GM18909 (cell line): Measurements from ENCODE around the gene NTM.

Experiments used
- ATAC-seq: cut with Tn5 transposase; IDR thresholded peaks from one replicate; pipeline ENCODE4 v1.9.1; 2021; ENCODE audit warnings: mild to moderate bottlenecking; ENCODE audit not compliant: unreplicated experiment, poor library complexity

NTM gene

DNA sequence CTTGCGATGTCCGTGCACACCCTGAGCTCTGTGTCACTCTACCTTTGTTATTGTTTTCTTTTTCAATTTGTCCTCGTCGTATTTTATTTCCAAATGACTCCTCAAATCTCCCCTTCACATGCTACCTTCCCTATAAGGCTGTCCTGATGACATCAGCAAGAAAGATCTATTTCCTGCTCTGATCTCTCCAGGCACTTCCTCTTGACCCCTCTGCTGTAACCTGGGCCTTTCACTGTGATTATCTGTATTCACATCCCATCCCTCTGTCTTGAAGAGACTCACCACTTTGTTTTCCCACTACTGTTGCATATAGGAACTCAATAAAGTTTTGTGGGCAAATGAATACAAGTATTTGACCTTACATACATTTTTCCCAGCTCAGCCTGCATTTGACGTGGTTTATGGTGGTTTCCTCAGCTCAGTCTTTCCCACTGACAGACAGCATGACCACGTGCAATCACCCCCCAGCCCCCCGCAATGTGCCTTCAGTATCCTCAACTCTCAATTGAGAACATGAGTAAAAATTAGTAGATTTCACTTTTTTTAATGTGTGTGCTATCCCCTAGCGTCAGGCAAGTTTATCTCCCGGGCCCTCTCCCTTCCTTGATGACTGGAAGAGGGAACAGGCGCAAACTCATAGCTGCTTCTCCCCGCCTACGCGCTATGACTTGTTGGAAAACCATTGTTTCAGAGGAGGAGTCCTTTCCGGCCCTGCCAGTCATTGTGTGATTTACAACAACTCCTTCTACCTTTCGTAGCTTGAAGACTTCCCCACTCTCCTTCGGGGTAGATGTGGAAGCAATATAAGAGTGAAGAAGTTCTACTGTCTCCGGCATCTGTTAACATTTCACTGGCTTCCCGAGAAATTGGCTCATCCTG, 498.5 kb downstream of the NTM start:
- no peak for ATAC-seq

DNA sequence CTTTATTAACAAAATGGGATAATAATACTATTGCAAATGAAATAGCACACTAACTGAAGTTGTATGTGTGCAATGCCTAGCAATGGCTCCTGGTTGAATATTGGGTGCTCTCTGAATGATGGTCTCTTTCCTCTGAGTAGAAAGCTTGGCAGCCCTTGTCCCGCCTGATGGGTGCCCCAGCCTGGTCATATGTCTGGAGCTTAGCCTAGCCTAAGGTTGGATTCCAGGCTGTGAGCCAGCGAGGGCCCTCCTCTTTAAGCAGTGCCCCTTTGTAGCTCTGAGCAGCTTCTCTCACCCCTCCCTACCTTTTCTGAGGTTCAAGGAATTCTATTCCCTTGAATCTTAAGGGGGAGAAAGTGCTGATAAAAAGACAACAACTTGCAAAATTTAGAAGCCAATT, 499.9 kb downstream of the NTM start:
- no peak for ATAC-seq

DNA sequence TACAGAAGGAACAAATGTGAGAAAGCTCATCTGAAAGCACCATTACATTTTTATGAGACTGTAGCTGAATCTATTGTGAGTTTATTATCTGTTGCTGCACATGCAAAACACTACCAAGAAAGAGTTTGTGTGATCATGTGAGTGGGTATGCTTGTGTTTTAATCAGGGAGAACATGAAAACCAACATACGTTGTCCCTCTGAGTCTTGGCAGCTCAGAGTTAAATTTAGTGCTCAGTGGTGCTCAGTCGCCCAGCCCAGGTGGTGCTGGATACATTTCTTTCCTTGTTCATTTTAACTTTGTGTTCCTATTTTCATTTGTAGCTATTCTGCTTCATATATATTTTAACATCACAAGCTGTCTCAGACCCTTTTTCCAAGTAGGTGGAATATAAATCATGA, 500.6 kb downstream of the NTM start:
- no peak for ATAC-seq

DNA sequence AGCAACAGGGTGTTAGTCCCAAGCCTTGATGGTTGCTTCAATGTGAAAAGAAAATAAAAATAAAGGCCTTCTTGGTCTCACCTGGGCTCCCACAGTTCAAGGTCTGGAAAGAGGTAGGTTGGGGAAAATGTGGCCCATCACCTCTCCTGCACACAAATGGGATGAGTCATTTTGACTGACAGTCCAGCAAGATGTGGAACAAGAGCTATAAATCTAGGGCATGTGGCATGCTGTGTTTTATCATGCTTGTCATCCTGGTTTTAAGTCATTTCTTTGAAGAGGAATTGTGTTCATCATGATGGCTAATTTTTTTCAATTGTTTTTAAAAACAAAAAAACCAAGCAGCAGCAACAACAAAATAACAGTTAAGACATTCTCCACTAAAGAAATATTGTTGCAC, 503.7 kb downstream of the NTM start:
- ATAC-seq: no peak

DNA sequence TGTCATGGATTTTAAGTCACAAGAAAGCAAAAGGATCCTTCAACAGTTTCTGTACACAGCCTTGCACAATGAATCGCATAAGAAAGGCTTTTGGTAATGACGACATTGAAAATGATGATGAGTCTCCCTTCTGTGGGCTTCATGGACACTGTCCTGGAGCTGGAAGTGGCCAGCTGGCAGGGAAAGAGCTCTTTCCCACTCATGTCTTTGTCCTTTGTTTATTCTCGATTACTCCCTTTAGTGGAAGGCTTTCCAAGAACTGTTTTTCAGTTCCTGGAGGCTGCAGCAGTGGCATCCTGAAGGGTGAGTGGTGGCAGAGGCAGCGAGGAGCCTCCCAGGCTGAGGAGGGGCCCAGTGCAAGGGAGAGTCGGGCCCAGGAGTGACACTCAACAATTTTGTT, 505.2 kb downstream of the NTM start:
- ATAC-seq: no peak

DNA sequence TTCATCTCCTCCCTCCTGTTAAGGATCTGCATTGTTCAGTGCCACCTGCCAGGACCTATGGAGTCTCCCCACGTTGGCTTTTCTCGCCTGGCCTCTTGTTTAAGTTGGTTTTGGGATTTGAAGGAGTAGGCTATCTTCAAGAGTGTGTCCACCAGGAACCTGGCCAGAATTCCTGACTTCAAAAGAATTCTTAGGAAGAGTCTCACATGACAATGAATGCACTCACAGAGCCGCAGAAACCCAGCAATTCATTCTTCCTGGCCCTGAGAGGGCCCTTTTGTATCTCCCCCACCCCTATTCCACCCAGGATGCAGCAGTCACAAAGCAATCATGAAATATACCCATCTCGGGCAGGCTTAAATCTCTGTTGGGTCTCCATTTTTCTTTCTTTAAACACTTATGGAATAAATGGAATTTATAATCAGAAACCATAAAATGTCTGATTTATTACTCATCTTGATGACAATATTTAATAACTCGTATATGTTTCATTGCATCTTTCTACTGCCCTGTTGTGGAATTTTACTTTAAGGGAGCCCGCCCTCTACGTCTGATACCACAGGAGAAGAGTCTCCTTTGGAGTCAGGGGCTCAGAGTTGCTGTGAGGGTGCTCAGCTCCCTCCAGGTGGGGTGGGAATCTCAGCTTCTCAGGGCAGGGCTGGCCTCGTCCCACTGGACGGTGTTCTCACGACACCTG, 507.0 kb downstream of the NTM start:
- no peak for ATAC-seq

DNA sequence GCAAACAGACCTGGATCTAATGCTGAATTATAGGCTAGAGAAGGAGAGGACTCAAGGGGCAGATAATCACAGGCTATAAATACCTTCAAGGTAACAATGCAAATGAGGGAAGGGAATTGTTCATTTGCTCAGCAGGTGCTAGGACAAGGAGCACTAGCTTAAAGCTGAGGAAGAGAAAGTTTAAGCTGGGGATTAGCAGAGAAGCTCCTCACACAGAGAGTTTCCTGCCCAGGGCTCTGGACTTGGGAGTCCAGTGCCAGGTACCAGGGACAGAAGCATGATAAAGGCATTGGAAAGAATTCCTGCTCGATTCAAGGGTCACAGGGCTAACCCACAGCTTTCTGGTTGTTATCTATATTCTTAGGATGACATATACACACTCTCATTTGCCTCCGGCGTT, 509.9 kb downstream of the NTM start:
- no peak for ATAC-seq

DNA sequence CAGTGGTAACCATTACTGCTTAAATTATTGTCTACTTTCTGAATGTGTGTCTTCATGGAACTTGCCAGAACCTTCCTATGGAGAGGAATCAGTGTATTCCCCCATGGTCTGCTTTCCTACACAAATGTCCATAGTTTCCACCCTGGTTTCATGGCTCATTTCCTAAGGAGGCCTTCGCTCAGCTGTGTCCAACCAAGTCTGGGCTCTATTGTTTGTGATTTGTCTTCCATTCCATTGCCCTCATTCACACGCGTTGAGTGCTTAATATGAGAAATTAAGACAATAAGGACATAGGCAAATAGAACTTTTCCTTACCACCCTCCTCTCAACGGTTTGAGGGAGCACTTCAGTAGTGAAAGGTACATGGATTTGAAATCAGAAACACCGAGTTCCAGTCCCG, 510.6 kb downstream of the NTM start:
- no peak for ATAC-seq

DNA sequence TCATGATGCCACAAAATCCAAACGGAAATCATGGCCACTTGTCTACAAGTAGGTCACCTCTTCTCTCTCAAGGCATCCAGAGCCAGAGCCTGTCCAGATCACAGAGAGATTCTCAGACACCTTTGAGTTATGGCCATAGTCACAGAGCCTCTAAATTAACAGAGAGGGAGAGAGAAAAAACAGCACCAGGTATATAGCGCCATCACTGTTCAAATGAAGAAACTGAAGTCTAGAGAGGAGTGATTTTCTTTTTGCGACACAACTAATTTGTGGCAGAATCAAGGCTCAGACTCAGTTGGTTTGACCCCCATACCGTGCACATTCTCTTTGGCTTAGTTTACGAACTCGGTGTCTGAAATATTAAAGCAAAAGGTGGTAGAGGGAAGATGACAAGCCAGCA, 512.9 kb downstream of the NTM start:
- no peak for ATAC-seq

DNA sequence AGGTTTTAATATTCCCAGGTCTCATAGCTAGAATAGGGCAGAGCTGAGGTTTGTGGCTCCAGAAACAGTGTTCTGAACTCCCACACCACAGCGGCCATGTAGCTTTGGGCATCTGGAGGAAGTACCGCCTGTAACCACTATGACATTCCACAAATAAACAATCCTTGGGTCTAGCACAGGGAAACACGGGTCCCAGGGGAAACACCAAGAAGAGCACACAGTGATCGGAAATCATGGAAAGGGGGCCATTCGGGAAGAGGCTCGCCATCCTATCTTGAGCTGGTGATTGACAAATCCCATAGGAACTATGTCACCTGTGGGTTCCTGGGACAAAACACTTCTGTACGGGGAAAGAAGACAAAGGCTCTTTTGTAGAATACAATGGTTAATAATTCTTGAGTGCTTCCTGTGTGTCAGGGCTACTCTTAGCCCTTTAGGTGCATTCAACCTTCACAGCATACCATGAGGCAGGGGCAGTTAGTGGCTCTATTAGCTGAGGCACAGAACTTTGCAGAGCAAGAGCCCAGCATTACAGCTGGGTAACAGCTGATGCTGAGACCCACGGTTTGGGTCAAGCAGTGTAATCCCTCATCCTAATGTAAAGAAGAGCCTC, 514.2 kb downstream of the NTM start:
- ATAC-seq: peak; percentile 87

DNA sequence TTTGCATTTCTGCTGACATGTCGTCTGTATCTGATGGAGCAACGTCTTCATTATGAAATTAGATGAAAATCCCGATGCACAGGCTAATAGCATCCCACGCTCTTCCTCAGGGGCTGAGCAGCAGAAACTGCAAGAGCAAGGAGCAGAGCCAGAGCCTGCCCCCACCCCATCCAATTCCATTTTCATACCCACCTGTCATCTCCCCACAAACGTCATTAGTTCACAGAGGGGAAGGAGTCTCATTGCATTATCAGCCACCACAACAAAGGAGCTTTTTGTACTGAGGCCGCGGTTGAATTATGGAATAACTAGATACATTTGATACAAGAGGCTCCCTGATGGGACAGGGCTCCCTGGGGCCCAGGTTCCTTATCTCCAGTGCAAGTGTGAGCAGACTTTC, 515.0 kb downstream of the NTM start:
- ATAC-seq: no peak

DNA sequence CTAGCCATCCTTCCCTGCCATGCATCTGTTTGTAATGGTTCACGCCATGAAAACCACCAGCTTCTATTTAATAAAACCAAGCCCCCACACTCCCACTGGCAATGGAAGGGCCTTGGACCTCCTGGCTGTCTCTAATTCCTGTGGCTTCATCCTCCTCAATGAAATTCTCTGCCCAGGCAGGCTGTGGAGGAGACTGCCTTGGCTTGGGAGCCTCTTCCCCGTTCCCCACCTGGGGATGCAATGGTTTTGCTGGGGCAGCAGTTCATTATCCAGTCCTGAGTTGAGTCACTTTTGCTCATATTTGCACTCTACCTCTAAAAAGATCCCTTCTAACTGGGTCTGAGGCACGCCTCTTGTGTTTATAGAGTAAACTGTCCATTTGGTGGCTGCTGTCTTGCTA, 515.8 kb downstream of the NTM start:
- no peak for ATAC-seq

DNA sequence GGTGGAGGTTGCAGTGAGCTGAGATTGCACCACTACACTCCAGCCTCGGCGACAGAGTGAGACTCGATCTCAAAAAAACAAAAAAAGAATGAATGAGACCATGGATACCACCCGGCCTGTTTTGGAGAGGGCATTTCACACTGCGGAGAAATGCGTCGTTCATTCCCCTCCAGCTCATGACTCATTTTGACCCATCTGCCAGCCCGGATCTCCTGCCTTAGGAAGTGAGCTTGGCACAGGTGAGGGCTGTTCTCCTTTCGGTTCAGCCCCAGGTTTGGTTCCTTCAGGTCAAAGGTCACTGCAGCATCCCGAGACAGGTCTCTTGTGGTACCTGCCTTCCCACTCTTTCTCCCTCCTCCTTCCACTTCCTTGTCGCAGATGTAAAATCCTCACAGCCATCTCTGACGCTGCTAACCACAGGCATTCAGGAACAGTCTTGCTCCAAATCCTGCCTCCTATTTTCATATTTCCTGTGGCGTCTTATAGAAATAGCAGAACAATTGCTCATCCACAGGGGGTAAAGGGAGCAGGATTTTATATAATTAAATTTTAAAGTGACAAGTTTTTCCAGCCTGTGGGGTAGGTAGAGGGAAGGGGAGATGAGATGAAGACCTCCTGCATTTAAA, 517.9 kb downstream of the NTM start:
- no peak for ATAC-seq

DNA sequence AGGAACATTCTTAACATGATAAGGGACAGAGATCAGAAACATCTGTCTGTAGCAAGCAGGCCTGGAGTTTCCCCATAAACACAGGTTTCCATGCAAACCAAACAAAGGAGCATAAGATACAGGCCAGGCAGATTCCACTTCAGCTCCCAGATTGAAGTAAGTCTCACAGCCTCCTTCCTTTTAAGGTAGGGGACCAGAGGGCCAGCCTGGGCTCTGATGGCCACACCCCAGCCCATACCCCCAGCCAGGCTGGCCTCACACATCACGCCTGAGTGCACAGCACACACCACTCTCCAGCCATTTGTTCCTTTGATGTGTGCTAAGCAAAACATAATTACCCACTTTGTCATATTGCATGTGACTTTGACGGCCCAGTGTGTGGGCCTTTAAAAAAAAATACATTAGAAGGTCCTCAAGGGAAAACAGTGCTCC, 518.7 kb downstream of the NTM start:
- peak; percentile 33 for ATAC-seq

DNA sequence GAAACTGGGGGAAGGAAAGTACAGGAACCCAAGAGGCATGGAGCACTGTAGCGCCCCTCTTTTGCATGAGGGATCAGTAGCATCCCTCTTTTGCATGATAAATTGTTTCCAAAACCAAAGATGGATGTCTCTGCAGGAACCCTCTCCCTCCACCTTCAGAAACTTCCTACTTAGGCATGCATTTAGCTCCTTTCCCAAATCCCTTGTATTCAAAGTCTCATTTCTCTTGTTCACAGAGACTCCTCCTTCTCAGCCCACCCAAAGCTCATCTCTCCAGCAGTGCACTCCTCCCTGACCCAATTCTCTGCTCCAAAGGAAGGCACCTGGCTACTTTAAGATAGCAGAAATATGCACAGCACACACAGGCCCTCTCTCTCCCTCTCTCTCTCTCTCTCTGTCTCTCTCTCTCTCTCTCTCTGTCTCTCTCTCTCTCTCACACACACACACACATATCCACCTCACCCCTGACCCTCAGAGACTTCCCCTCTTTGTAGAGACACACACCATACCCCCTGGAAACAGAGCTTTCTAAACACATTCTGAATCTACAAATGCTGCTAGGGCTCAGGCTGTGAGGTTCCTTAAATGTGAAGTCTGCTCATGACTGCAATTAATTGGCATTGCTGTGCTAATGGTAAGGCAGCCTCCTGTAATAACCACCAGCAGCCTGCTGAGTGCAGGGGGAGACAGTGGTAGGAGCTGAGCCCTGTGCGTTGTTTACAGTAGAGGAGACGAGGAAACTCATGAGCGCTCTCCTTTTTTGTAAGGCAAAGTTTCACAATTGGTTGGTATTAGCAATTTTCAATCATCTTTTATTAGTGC, 519.6 kb downstream of the NTM start:
- no peak for ATAC-seq

DNA sequence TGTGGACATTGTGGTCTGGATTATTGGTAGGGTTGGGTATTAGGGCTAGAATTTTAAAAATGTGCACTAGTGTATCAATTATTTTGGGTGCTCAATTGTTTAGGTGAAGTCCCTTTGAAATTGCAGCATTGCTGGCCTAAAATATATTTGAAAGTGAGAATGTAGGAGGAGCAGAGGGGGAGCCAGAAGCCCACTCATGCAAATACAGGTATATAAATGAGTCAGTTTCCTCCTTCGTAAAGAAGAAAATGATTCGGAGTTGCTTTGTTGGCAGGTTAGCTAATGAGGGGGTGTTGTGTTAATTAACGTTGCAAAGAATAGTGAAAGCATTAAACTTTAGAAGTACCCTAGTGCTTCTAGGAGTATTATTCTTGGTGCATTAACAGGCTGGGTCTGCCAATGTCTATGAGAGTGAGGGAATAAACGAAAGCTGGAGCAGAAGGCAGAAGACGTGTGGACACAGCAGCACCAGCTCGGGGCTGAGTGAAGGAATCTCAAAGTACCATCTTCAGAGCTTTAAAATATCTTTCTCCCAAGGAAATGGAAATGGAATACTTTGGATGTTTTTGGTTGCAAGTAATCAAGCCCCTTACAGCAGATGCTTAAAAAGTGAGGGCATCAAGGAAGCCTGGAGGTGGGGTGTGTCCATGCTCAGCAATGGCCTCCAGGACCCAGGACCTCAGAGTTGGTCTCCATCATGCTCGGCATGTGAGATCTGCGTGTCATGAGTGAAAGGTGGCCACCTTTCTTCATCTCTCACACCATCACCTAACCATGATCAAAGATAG, 522.9 kb downstream of the NTM start:
- ATAC-seq: peak; percentile 94

DNA sequence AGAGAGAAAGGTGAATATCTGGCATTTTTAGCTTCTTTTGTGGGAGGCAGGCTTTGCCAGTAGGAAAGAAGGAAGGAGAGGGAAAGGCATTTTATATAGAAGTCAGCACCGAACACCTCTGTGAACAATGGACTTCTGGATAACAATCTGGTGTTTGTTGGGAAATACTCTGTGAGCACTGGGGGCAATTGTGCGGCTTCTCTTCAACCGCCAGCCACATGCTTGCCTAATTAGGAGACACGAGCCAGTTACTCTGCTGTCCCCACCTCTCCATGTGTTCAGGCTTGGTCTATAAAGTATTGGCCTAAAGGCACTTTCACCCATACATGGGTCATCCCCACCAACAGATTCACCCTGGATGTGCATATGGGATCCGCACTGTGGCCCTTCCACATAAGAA, 523.6 kb downstream of the NTM start:
- ATAC-seq: no peak

DNA sequence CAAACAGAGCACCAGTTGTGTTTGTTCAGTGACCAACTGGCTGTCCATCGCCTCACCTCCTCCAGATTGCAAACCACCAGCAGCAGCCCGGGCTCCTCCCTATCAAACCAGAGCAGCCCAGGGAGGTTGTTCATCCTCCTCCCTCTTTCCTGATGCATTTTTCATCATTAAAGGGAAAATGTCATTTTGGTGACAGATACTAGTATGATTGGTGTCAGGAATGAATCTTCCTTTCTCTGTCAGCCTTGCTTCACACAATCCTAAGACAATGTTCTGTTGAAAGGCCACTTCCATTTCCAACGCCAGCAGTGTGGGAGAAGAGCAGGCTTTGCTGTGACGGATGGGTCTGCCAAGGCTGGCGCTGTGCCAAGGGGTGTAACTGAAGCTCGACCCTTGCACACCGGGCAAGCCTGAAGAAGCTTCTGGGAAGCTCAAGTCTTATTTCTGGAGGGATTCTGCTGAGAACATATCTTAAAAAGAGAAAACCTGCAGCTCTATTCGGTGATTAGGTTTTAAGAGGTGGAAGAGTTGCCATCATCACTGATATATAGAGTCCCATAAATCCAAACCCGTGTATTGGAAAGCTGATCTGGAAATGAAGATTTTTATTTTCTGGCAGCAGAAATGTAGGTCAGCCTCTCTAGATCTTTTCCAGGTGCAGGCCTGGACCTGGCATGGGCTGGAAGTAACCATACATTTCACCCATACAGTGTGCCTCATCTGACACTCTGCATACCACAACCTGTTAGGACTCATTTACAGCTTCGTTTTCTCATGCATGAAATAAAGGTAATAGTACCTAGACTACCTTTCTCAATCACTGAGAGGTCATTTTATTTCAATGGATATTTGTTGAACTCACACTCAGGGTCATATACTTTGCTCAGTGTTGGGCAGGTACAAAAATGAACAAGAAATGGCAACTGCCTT, 524.5 kb downstream of the NTM start:
- ATAC-seq: no peak
